H1 (cell line): ENCODE data around the gene CCDC71. TPM values are rescaled to one million over a fixed set of nuclear protein-coding genes. Genes with fewer than 3 reads are reported as not detected.
A peak's percentile ranks its signal among the peaks of the same experiment; 100 is the strongest.

ENCODE experiments used
- CTCF ChIA-PET: fragments of 300-600 bp; sonication (Branson Sonifier 250); formaldehyde crosslinking; loops from one replicate; lab custom pipeline; 2021; ENCODE audit not compliant: partially characterized antibody; lab: Charles Lee
- POLR2A ChIA-PET: fragments of 300-600 bp; sonication (Branson Sonifier 250); formaldehyde crosslinking; loops from one replicate; lab custom pipeline; 2021; ENCODE audit warnings: inconsistent platforms; ENCODE audit not compliant: partially characterized antibody; lab: Charles Lee
- DNase-seq, 2 experiments: peaks; one replicate each; pipeline versions ENCODE4 v3.0.0 to v3.0.0-alpha.2; 2010 to 2022; ENCODE audit warnings: low spot score in 2 of 2, low read depth in 1 of 2, mixed read lengths in 1 of 2
- FAIRE-seq: peaks from 2 replicates; lab custom pipeline; 2011; peaks lifted over from hg19 to GRCh38; lab: Jason Lieb, UNC
- H2AFZ ChIP-seq: 2 replicates; pipeline ENCODE4 v1.8.1; 2012; ENCODE audit warnings: low read length, inconsistent platforms
- H2AK5ac ChIP-seq: 2 replicates; pipeline ENCODE4 v1.6.1; 2013; ENCODE audit warnings: low read depth, low read length
- H2BK120ac ChIP-seq: replicated peaks from 2 replicates; pipeline ENCODE3; 2013; ENCODE audit warnings: low read depth, low read length, inconsistent platforms
- H2BK12ac ChIP-seq: 2 replicates; pipeline ENCODE4 v1.6.1; 2013; ENCODE audit warnings: low read depth, low read length
- H2BK15ac ChIP-seq: 2 replicates; pipeline ENCODE4 v1.6.1; 2013; ENCODE audit warnings: low read length
- H2BK20ac ChIP-seq: 2 replicates; pipeline ENCODE4 v1.6.1; 2013; ENCODE audit warnings: low read length
- H2BK5ac ChIP-seq: 2 replicates; pipeline ENCODE4 v1.6.1; 2013; ENCODE audit warnings: low read depth, low read length
- H3K14ac ChIP-seq: 2 replicates; pipeline ENCODE4 v1.6.1; 2013; ENCODE audit warnings: inconsistent platforms; ENCODE audit not compliant: insufficient read length
- H3K18ac ChIP-seq: 2 replicates; pipeline ENCODE4 v1.6.1; 2013; ENCODE audit warnings: low read length; ENCODE audit errors: extremely low read depth
- H3K23ac ChIP-seq: 2 replicates; pipeline ENCODE4 v1.6.1; 2013; ENCODE audit warnings: inconsistent platforms; ENCODE audit not compliant: insufficient read length
- H3K23me2 ChIP-seq: 2 replicates; pipeline ENCODE4 v1.6.1; 2013; ENCODE audit warnings: low read depth, low read length
- H3K27ac ChIP-seq: 2 replicates; pipeline ENCODE4 v1.6.1; 2011; ENCODE audit warnings: low read depth, low read length, inconsistent platforms
- H3K27me3 ChIP-seq, 4 experiments: replicated peaks in 1 of 4; 1 replicate in 1 of 4; 2 replicates in 3 of 4; pipeline versions ENCODE4 v1.6.1 to v1.8.1; 2011 to 2013; ENCODE audit warnings: low read length in 3 of 4, mild to moderate bottlenecking in 3 of 4, inconsistent platforms in 2 of 4, mixed read lengths in 2 of 4, moderate library complexity in 1 of 4; ENCODE audit not compliant: control insufficient read depth in 3 of 4, insufficient read depth in 3 of 4; ENCODE audit errors: extremely low read depth in 1 of 4
- H3K36me3 ChIP-seq, 4 experiments: 2 replicates each; pipeline versions ENCODE4 v1.6.1 to v1.8.1; 2011 to 2013; ENCODE audit warnings: mild to moderate bottlenecking in 4 of 4, low read length in 3 of 4, moderate library complexity in 2 of 4, control low read depth in 1 of 4, inconsistent platforms in 1 of 4; ENCODE audit not compliant: insufficient read depth in 4 of 4, control insufficient read depth in 2 of 4
- H3K4ac ChIP-seq: replicated peaks from 2 replicates; pipeline ENCODE3; 2013; ENCODE audit warnings: low read length, low read depth, mixed read lengths, inconsistent platforms; ENCODE audit not compliant: insufficient read length
- H3K4me1 ChIP-seq, 4 experiments: replicated peaks in 1 of 4; 1 replicate in 1 of 4; 2 replicates in 3 of 4; pipeline versions ENCODE4 v1.6.1 to v1.8.1; 2011 to 2013; ENCODE audit warnings: low read length in 3 of 4, inconsistent platforms in 2 of 4, mixed read lengths in 1 of 4; ENCODE audit not compliant: insufficient read depth in 4 of 4, control insufficient read depth in 3 of 4
- H3K4me2 ChIP-seq, 2 experiments: 2 replicates each; pipeline versions ENCODE4 v1.6.1 to v1.8.1; 2011 to 2013; ENCODE audit warnings: low read depth in 2 of 2, low read length in 2 of 2, control low read depth in 1 of 2, inconsistent platforms in 1 of 2, mild to moderate bottlenecking in 1 of 2; ENCODE audit not compliant: insufficient read depth in 1 of 2
- H3K4me3 ChIP-seq, 4 experiments: fragments of 200-600, 300-600 bp in 1 of 4; sonication (generic), shearing (Covaris generic), sonication (Bioruptor Twin) in 1 of 4; 2 replicates each; pipeline versions ENCODE4 v1.5.1 to v1.8.1; 2011 to 2016; ENCODE audit warnings: low read length in 4 of 4, low read depth in 3 of 4, control low read depth in 2 of 4, inconsistent platforms in 2 of 4, mild to moderate bottlenecking in 2 of 4, mixed read lengths in 1 of 4, moderate library complexity in 1 of 4; ENCODE audit not compliant: insufficient read depth in 2 of 4; ENCODE audit errors: extremely low read depth in 1 of 4
- H3K56ac ChIP-seq: replicated peaks from 2 replicates; pipeline ENCODE3; 2013; ENCODE audit warnings: low read depth, mild to moderate bottlenecking, mixed read lengths, low read length, inconsistent platforms; ENCODE audit not compliant: insufficient read length
- H3K79me1 ChIP-seq: 2 replicates; pipeline ENCODE4 v1.6.1; 2013; ENCODE audit warnings: low read depth, low read length, control low read depth
- H3K79me2 ChIP-seq, 2 experiments: 2 replicates each; pipeline versions ENCODE4 v1.6.1 to v1.8.1; 2012 to 2013; ENCODE audit warnings: low read length in 2 of 2, mild to moderate bottlenecking in 2 of 2, inconsistent platforms in 1 of 2; ENCODE audit not compliant: insufficient read depth in 2 of 2, control insufficient read depth in 1 of 2
- H3K9ac ChIP-seq, 4 experiments: replicated peaks in 1 of 4; 1 replicate in 1 of 4; 2 replicates in 3 of 4; pipeline versions ENCODE4 v1.6.1 to v1.8.1; 2011 to 2013; ENCODE audit warnings: low read depth in 3 of 4, low read length in 3 of 4, control low read depth in 2 of 4, mild to moderate bottlenecking in 2 of 4, moderate library complexity in 2 of 4, inconsistent platforms in 1 of 4; ENCODE audit errors: extremely low read depth in 1 of 4
- H3K9me3 ChIP-seq, 2 experiments: 2 replicates each; pipeline versions ENCODE4 v1.6.1 to v1.8.1; 2012 to 2013; ENCODE audit warnings: mild to moderate bottlenecking in 2 of 2, moderate library complexity in 2 of 2, control low read depth in 1 of 2, inconsistent platforms in 1 of 2, low read depth in 1 of 2, low read length in 1 of 2, mixed read lengths in 1 of 2; ENCODE audit not compliant: insufficient read depth in 2 of 2
- H4K20me1 ChIP-seq, 2 experiments: replicated peaks in 1 of 2; 2 replicates each; pipeline versions ENCODE3 to v1.8.1; 2011 to 2013; ENCODE audit warnings: inconsistent platforms in 2 of 2, low read length in 2 of 2, mild to moderate bottlenecking in 1 of 2; ENCODE audit not compliant: insufficient read depth in 2 of 2, control insufficient read depth in 1 of 2
- H4K5ac ChIP-seq: 2 replicates; pipeline ENCODE4 v1.6.1; 2013; ENCODE audit warnings: low read length, low read depth, mixed read lengths, inconsistent platforms; ENCODE audit not compliant: insufficient read length
- H4K8ac ChIP-seq: 2 replicates; pipeline ENCODE4 v1.8.0; 2013; ENCODE audit warnings: mild to moderate bottlenecking, moderate library complexity, low read length, inconsistent platforms; ENCODE audit not compliant: insufficient read depth; ENCODE audit errors: extremely low read depth
- H4K91ac ChIP-seq: replicated peaks from 2 replicates; pipeline ENCODE3; 2013; ENCODE audit warnings: low read length, mixed read lengths, inconsistent platforms; ENCODE audit not compliant: insufficient read length
- BRCA1 ChIP-seq: IDR thresholded peaks from 2 replicates; pipeline ENCODE4 v1.6.1; 2012; ENCODE audit warnings: low read depth, low read length, improper control_type of control experiment
- HDAC6 ChIP-seq: IDR thresholded peaks from one replicate; pipeline ENCODE4 v1.7.1; 2012; ENCODE audit warnings: low read depth, mild to moderate bottlenecking, inconsistent platforms, low read length, moderate library complexity
- SIN3A ChIP-seq, 2 experiments: IDR thresholded peaks in 1 of 2; conservative IDR thresholded peaks in 1 of 2; 2 replicates each; pipeline ENCODE4 v1.6.1; 2011 to 2012; ENCODE audit warnings: low read length in 2 of 2, improper control_type of control experiment in 1 of 2, low read depth in 1 of 2, mild to moderate bottlenecking in 1 of 2
- SIRT6 ChIP-seq: IDR thresholded peaks from one replicate; pipeline ENCODE4 v1.7.1; 2012; ENCODE audit warnings: low read length, inconsistent platforms
- SP2 ChIP-seq: IDR thresholded peaks from 2 replicates; pipeline ENCODE4 v1.6.1; 2012; ENCODE audit warnings: mild to moderate bottlenecking, low read length, inconsistent platforms
- TEAD4 ChIP-seq: IDR thresholded peaks from 2 replicates; pipeline ENCODE4 v1.6.1; 2012; ENCODE audit warnings: low read depth, low read length, inconsistent platforms, mixed read lengths
- WGBS, 2 experiments: shearing (Covaris generic) in 1 of 2; methylation state at CpG; one replicate each; pipeline versions ENCODE4 v1.1.6 to v1.1.7; 2013 to 2015; ENCODE audit warnings: low lambda C conversion rate in 2 of 2, mixed read lengths in 2 of 2, inconsistent platforms in 1 of 2, low coverage in 1 of 2, missing lambda C conversion rate in 1 of 2; ENCODE audit not compliant: insufficient replicate concordance in 2 of 2, insufficient coverage in 1 of 2, insufficient read length in 1 of 2; ENCODE audit errors: extremely low coverage in 1 of 2, missing lambda C conversion rate in 1 of 2; 5-methylcytosine and 5-hydroxymethylcytosine counted together
- polyA plus RNA-seq, 7 experiments: library from polyadenylated mRNA; depleted of rRNA in 3 of 7; stranded (reverse) in 5 of 7; unstranded in 2 of 7; fragments of >200 nt in 5 of 7; fragments of 200-250 nt in 2 of 7; gene quantifications; 1 replicate in 5 of 7; 2 replicates in 1 of 7; 4 replicates in 1 of 7; pipeline versions ENCODE4 v1.2.1 to v1.2.3, GENCODE V29; 2011 to 2013; ENCODE audit warnings: missing spikeins in 2 of 7, mixed read lengths in 2 of 7
- total RNA-seq: library from RNA; stranded (reverse); fragmentation: NEBNext Ultra II Directional; extraction: Animal tissue kit (Norgen Biotek cat#: 25700); gene quantifications from 2 replicates; pipeline ENCODE4 v1.2.1, GENCODE V29; 2021
- TF ChIP-seq, protein P1 (sequence below): IDR thresholded peaks from 2 replicates; pipeline ENCODE4 v1.6.1; 2012; ENCODE audit warnings: inconsistent platforms

The CCDC71 gene
- total and polyA plus RNA-seq, 2 of the 8 experiments (the other 6 are each of a cell fraction or from before 2014, with no cell fraction given): 26.7 to 57.4 TPM

DNA sequence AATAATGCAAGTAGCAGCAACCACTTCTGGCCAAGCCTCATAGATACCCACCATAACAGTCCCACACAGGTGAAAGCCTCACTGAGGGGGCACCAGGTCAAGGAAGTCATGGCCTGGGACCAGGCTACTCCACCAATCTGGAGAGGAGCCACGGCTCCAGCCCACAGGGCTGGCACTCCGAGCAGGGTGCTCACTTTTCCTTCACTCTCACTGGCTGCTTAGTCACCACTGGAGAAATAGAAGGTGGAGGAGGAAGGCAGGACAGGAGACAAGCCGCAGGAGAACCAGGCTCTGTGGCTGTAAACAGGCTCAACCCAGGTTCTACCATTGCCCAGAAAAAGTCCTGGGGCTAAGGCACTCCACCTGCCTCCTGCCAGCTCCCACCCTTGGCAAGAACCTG, 46.7 kb downstream of the CCDC71 start:
- ChIA-PET CTCF (interaction anchor here (0.9 to 4.4 kb wide), 6 partner anchors 8 to 97 kb away, joined by 3 to 20 read pairs (median 4); partner anchors contain the start of genes LAMB2 and NDUFAF3), POLR2A (interaction anchor here (1.1 to 25.5 kb wide), 7 partner anchors 9 to 123 kb away, joined by 3 to 508 read pairs (median 5); partner anchors contain the start of genes IMPDH2, LAMB2, QARS1 and QRICH1)
- peak overlapping the region in 3 of 4 experiments; percentile 83 to 92 (median 86); a peak in 6 of 8 replicates for H3K4me3 ChIP-seq
- H3K36me3 ChIP-seq: peaks cover 18 to 58% (median 47%) of the 10 kb centered on the region in 4 experiments
- peak overlapping the region in 3 of 4 experiments; percentile 44 to 94 (median 92); a peak in 3 of 7 replicates for H3K9ac ChIP-seq
- no peaks in the 10 kb centered on the region for H3K27me3 ChIP-seq
- no peak overlapping the region for H4K91ac ChIP-seq
- no peak overlapping the region for H2BK20ac ChIP-seq
- H2BK120ac ChIP-seq: no peak overlapping the region
- FAIRE-seq: no peak
- H3K4me2 ChIP-seq: peak overlapping the region; percentile 92 to 99
- H2BK5ac ChIP-seq: no peak overlapping the region
- H3K14ac ChIP-seq: no peak overlapping the region
- WGBS, 2 experiments: 86% methylated on average over 3 of the region's 3 CpGs; no CpG with 5 or more reads in 1 of the 2 experiments
- no peak overlapping the region for H4K5ac ChIP-seq
- no peak overlapping the region for H2AFZ ChIP-seq
- H4K8ac ChIP-seq: no peak overlapping the region
- no peak overlapping the region for H3K18ac ChIP-seq
- H2BK12ac ChIP-seq: no peak overlapping the region
- peaks cover 5% of the 10 kb centered on the region for H3K23me2 ChIP-seq
- H3K79me2 ChIP-seq: peaks cover 0 to 10% of the 10 kb centered on the region in 2 experiments; a peak in 2 of 4 replicates
- H3K56ac ChIP-seq: no peak overlapping the region
- no peak overlapping the region for H3K4ac ChIP-seq
- H2AK5ac ChIP-seq: no peak overlapping the region
- no peak overlapping the region for H2BK15ac ChIP-seq
- no peak overlapping the region for H3K27ac ChIP-seq
- peaks cover 0 to 13% of the 10 kb centered on the region in 2 experiments for H4K20me1 ChIP-seq
- no peaks in the 10 kb centered on the region for H3K9me3 ChIP-seq
- no peak overlapping the region for H3K23ac ChIP-seq
- peaks cover 0 to 11% (median 6%) of the 10 kb centered on the region in 4 experiments; a peak in 5 of 7 replicates for H3K4me1 ChIP-seq
- peaks cover 9% of the 10 kb centered on the region for H3K79me1 ChIP-seq
- no peak for DNase-seq
- TF ChIP-seq SIN3A (conservative IDR thresholded peaks at IDR 0.05 in 1 of 2, IDR thresholded peaks at IDR 0.05 in 1 of 2; ENCODE audit: low read depth in 1 of 2, low read length in 2 of 2) (no peak), HDAC6 (no peak), TEAD4 (no peak), BRCA1 (no peak), SP2 (no peak), SIRT6 (no peak)
- TF ChIP-seq, protein P1, sequence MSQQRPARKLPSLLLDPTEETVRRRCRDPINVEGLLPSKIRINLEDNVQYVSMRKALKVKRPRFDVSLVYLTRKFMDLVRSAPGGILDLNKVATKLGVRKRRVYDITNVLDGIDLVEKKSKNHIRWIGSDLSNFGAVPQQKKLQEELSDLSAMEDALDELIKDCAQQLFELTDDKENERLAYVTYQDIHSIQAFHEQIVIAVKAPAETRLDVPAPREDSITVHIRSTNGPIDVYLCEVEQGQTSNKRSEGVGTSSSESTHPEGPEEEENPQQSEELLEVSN: no peak
